Nasal cavity respiratory epithelium epithelial cell of viscerocranial mucosa (primary cell): ENCODE results near the gene CYP4F11. TPM values are rescaled to one million over a fixed set of nuclear protein-coding genes. Genes with fewer than 3 reads are reported as not detected.

Source experiments
- total RNA-seq: library from RNA; depleted of rRNA; stranded (reverse); fragments of >200 nt; gene quantifications from 2 replicates; pipeline ENCODE4 v1.2.3, GENCODE V29; 2014

Gene CYP4F11
- total RNA-seq, result 4.6 and 8.5 TPM in 2 replicates

GRCh38 chr19:15934332-15935078 is at the start of gene CYP4F11:
Gene CYP4F11 (minus strand): TSS chr19:15934529. CDS start chr19:15934408, 121 bp downstream.

GRCh38 chr19:15948223-15949058 is 14.1 kb upstream of the CYP4F11 start, which contains the start of gene OR10H4:
Gene OR10H4 (plus strand): TSS chr19:15949008. CDS start chr19:15949008, 0 bp downstream.

GRCh38 chr19:15897738-15898276 is 36.5 kb downstream of the CYP4F11 start, which contains the start of gene CYP4F2:
Gene CYP4F2 (minus strand): TSS chr19:15898074. CDS start chr19:15897611, 463 bp downstream.

Other genes with a start within 250 kb of the CYP4F11 start
- not detected in 2 replicates for gene OR10H2, start 206.5 kb downstream of the CYP4F11 start, total RNA-seq
- gene OR10H3, start 196.5 kb downstream of the CYP4F11 start, total RNA-seq, result not detected in 2 replicates
- gene OR10H5, start 146.9 kb downstream of the CYP4F11 start, total RNA-seq, result not detected in 2 replicates
- not detected in 2 replicates for gene OR10H1, start 118.9 kb downstream of the CYP4F11 start, total RNA-seq
- under 0.01 TPM in 1 of 2 replicates, not detected in the other for gene CYP4F2, start 36.5 kb downstream of the CYP4F11 start, total RNA-seq
- not detected in 2 replicates for gene OR10H4, start 14.5 kb upstream of the CYP4F11 start, total RNA-seq
- 480 and 584 TPM in 2 replicates for gene TPM4, start 142.0 kb upstream of the CYP4F11 start, total RNA-seq
- 67.3 and 91.3 TPM in 2 replicates for gene RAB8A, start 177.4 kb upstream of the CYP4F11 start, total RNA-seq
- 0.34 and 0.43 TPM in 2 replicates for gene HSH2D, start 209.2 kb upstream of the CYP4F11 start, total RNA-seq
- not detected in 2 replicates for gene CIB3, start 239.0 kb upstream of the CYP4F11 start, total RNA-seq